HFFc6 (cell line): ENCODE measurements around the gene ADGRL3. TPM values are rescaled to one million over a fixed set of nuclear protein-coding genes. Genes with fewer than 3 reads are reported as not detected.

ENCODE experiments used
- DNase-seq: peaks from one replicate; pipeline ENCODE4 v3.0.0-alpha.2; 2018
- H3K27ac Mint-ChIP-seq: 2 replicates; pipeline ENCODE4 v1.8.0; 2020; ENCODE audit warnings: mild to moderate bottlenecking, mixed read lengths
- H3K27me3 Mint-ChIP-seq: 2 replicates; pipeline ENCODE4 v1.8.0; 2021; ENCODE audit warnings: mild to moderate bottlenecking, moderate library complexity, mixed read lengths; ENCODE audit not compliant: insufficient read depth
- H3K36me3 Mint-ChIP-seq: 2 replicates; pipeline ENCODE4 v1.8.0; 2021; ENCODE audit warnings: low read depth, mixed read lengths
- H3K4me1 Mint-ChIP-seq: 2 replicates; pipeline ENCODE4 v1.8.0; 2020; ENCODE audit warnings: low read depth, mixed read lengths
- H3K4me3 Mint-ChIP-seq: 2 replicates; pipeline ENCODE4 v1.8.0; 2020; ENCODE audit warnings: mild to moderate bottlenecking, moderate library complexity, mixed read lengths
- H3K9me3 Mint-ChIP-seq: 2 replicates; pipeline ENCODE4 v1.8.0; 2020; ENCODE audit warnings: mild to moderate bottlenecking, mixed read lengths
- total RNA-seq, 6 experiments: library from RNA; stranded (reverse); fragmentation: NEBNext Ultra II Directional; extraction: Animal tissue kit (Norgen Biotek cat#: 25700); gene quantifications; 2 replicates in 1 of 6; 3 replicates in 5 of 6; pipeline ENCODE4 v1.2.3, GENCODE V29; 2021
- TF ChIP-seq, protein P1 (sequence below): fragments of 200-600 bp; sonication (generic); IDR thresholded peaks from 2 replicates; pipeline ENCODE4 v1.5.0; 2021; ENCODE audit warnings: antibody characterized with exemption, mild to moderate bottlenecking

ADGRL3 gene
- total RNA-seq, 6 experiments from 2014 or later = not detected

GRCh38 chr4:61520166-61520565 lies 320.0 kb downstream of the ADGRL3 start:
- TF ChIP-seq, protein P1, sequence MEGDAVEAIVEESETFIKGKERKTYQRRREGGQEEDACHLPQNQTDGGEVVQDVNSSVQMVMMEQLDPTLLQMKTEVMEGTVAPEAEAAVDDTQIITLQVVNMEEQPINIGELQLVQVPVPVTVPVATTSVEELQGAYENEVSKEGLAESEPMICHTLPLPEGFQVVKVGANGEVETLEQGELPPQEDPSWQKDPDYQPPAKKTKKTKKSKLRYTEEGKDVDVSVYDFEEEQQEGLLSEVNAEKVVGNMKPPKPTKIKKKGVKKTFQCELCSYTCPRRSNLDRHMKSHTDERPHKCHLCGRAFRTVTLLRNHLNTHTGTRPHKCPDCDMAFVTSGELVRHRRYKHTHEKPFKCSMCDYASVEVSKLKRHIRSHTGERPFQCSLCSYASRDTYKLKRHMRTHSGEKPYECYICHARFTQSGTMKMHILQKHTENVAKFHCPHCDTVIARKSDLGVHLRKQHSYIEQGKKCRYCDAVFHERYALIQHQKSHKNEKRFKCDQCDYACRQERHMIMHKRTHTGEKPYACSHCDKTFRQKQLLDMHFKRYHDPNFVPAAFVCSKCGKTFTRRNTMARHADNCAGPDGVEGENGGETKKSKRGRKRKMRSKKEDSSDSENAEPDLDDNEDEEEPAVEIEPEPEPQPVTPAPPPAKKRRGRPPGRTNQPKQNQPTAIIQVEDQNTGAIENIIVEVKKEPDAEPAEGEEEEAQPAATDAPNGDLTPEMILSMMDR = no peak
- Mint-ChIP-seq H3K36me3 (no peaks in the 10 kb centered on the region), H3K9me3 (peaks cover 35% of the 10 kb centered on the region), H3K4me3 (no peak overlapping the region), H3K27me3 (no peaks in the 10 kb centered on the region), H3K27ac (no peak overlapping the region), H3K4me1 (no peaks in the 10 kb centered on the region)
- DNase-seq = no peak

GRCh38 chr4:61520681-61521160 lies 320.6 kb downstream of the ADGRL3 start:
- Mint-ChIP-seq H3K4me1 (no peaks in the 10 kb centered on the region), H3K27ac (no peak overlapping the region), H3K9me3 (peaks cover 41% of the 10 kb centered on the region), H3K4me3 (no peak overlapping the region), H3K36me3 (no peaks in the 10 kb centered on the region), H3K27me3 (no peaks in the 10 kb centered on the region)
- TF ChIP-seq, protein P1 = no peak
- DNase-seq = no peak

- H3K4me1 Mint-ChIP-seq = no peaks in the 10 kb centered on the region
- H3K4me3 Mint-ChIP-seq = no peak overlapping the region
- TF ChIP-seq, protein P1 = no peak
- no peak for DNase-seq
- H3K36me3 Mint-ChIP-seq = no peaks in the 10 kb centered on the region
- H3K27ac Mint-ChIP-seq = no peak overlapping the region
- H3K9me3 Mint-ChIP-seq = peaks cover 48% of the 10 kb centered on the region
- no peaks in the 10 kb centered on the region for H3K27me3 Mint-ChIP-seq
These were observed 321.3 kb downstream of the ADGRL3 start for GRCh38 chr4:61521451-61521850.

- TF ChIP-seq, protein P1 = no peak
- Mint-ChIP-seq H3K27me3 (no peaks in the 10 kb centered on the region), H3K4me1 (no peaks in the 10 kb centered on the region), H3K9me3 (peaks cover 48% of the 10 kb centered on the region), H3K36me3 (no peaks in the 10 kb centered on the region), H3K27ac (no peak overlapping the region), H3K4me3 (no peak overlapping the region)
- DNase-seq = no peak
These were observed 322.2 kb downstream of the ADGRL3 start for GRCh38 chr4:61522312-61522711.

- H3K27me3 Mint-ChIP-seq = no peaks in the 10 kb centered on the region
- peaks cover 40% of the 10 kb centered on the region for H3K9me3 Mint-ChIP-seq
- no peaks in the 10 kb centered on the region; the same call in 1 of the 2 replicates for H3K36me3 Mint-ChIP-seq
- no peak for DNase-seq
- H3K4me1 Mint-ChIP-seq = no peaks in the 10 kb centered on the region
- H3K4me3 Mint-ChIP-seq = no peak overlapping the region
- no peak overlapping the region for H3K27ac Mint-ChIP-seq
- TF ChIP-seq, protein P1 = no peak
These were observed 327.8 kb downstream of the ADGRL3 start for GRCh38 chr4:61527888-61528287.

DNA sequence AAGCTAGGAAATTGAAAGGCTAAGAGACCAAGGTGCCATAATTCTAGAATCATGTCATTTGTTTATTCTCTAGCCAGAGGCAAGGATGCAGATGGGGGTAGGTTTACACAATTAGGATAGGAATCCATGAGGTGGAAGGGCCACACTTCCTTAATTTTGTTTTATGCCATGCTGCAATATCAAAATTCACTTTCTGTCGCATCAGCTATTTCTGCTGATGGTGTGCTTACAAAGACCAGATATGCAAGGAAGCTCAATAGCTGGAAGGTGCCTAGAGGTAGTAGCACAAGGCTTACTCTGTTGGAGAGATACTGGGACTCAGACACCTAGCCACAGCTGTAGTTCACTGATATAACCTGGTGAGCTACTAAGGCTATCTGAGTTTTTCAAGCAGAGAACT lies 328.5 kb downstream of the ADGRL3 start:
- H3K4me3 Mint-ChIP-seq = no peak overlapping the region
- peaks cover 46% of the 10 kb centered on the region for H3K9me3 Mint-ChIP-seq

More for the DNA sequence above, 328.5 kb downstream of the ADGRL3 start:
- Mint-ChIP-seq H3K4me1 (no peaks in the 10 kb centered on the region), H3K27me3 (no peaks in the 10 kb centered on the region), H3K27ac (no peak overlapping the region), H3K36me3 (no peaks in the 10 kb centered on the region; the same call in 1 of the 2 replicates)
- TF ChIP-seq, protein P1 = no peak
- no peak for DNase-seq
